Fibroblast of lung (primary cell): ENCODE measurements around the gene GRK4.

Experiments used
- CTCF ChIP-seq, 2 donors: IDR thresholded peaks in 1 of 2; conservative IDR thresholded peaks in 1 of 2; 1 replicate in 1 of 2; 2 replicates in 1 of 2; pipeline ENCODE4 v1.5.1; 2011 to 2012; ENCODE audit warnings: low read length in 2 of 2, control low read depth in 1 of 2, inconsistent platforms in 1 of 2, low read depth in 1 of 2, mild to moderate bottlenecking in 1 of 2
- EZH2 ChIP-seq: IDR thresholded peaks from 2 replicates; pipeline ENCODE4 v1.5.1; 2012; ENCODE audit warnings: low read length, control low read depth, mild to moderate bottlenecking; ENCODE audit errors: missing control alignments

GRCh38 chr4:2940267-2941137 lies 22.9 kb upstream of the GRK4 start:
- no peak for TF ChIP-seq CTCF (conservative IDR thresholded peaks at IDR 0.05 in 1 of 2, IDR thresholded peaks at IDR 0.05 in 1 of 2; ENCODE audit: low read depth in 1 of 2, low read length in 2 of 2)
- no peak for TF ChIP-seq EZH2
